Ecto neural progenitor cell (in vitro differentiated cells): ENCODE results near the gene CD4.
"Not testable (repeated sequence)": the region's sequence is repeated elsewhere in the genome, so short reads cannot be mapped to it uniquely, and the experiment has no call there.

Source experiments
- DNase-seq: peaks from one replicate; pipeline ENCODE4 v3.0.0-alpha.2; 2018; ENCODE audit warnings: low spot score

Gene CD4

GRCh38 chr12:6868211-6869048 lies 79.1 kb downstream of the CD4 start:
- DNase-seq: peak; percentile 60

- DNase-seq: peak; percentile 92
Measured at GRCh38 chr12:6869049-6870021, 80.0 kb downstream of the CD4 start.

GRCh38 chr12:6870304-6870703 lies 81.0 kb downstream of the CD4 start:
- DNase-seq: not testable (repeated sequence)
